Measurements from ENCODE around the gene CACNA1D.

The CACNA1D gene

GRCh38 chr3:53844262-53845102 is 350.1 kb downstream of the CACNA1D start:
- Histone ChIP-seq H3K27ac (no peak overlapping the region), H3K36me3 (ENCODE audit: insufficient read depth, low read length) (no peaks in the 10 kb centered on the region), H3K9me3 (ENCODE audit: low read depth, low read length) (no peaks in the 10 kb centered on the region), H3K9ac (ENCODE audit: insufficient read length) (no peak overlapping the region), H3K4me3 (no peak overlapping the region)
- no peak for TF ChIP-seq EZH2 (IDR thresholded peaks at IDR 0.05)
- no peak for TF ChIP-seq FOXP2 (optimal IDR thresholded peaks at IDR 0.05; ENCODE audit: control extremely low read depth, extremely low read length, insufficient read depth)
- no peak for TF ChIP-seq POLR2AphosphoS5 (IDR thresholded peaks at IDR 0.05; ENCODE audit: borderline replicate concordance, low read depth, low read length)
- no peak for DNase-seq (ENCODE audit: low read depth, low spot score)

GRCh38 chr3:53845103-53845880 is 350.9 kb downstream of the CACNA1D start:
- TF ChIP-seq POLR2AphosphoS5 (IDR thresholded peaks at IDR 0.05; ENCODE audit: borderline replicate concordance, low read depth, low read length) (no peak), FOXP2 (optimal IDR thresholded peaks at IDR 0.05; ENCODE audit: control extremely low read depth, extremely low read length, insufficient read depth) (no peak), EZH2 (IDR thresholded peaks at IDR 0.05) (no peak)
- Histone ChIP-seq H3K4me3 (no peak overlapping the region), H3K9me3 (ENCODE audit: low read depth, low read length) (no peaks in the 10 kb centered on the region), H3K36me3 (ENCODE audit: insufficient read depth, low read length) (no peaks in the 10 kb centered on the region), H3K27ac (no peak overlapping the region), H3K9ac (ENCODE audit: insufficient read length) (no peak overlapping the region)
- no peak for DNase-seq (ENCODE audit: low read depth, low spot score)

GRCh38 chr3:53845881-53846133 is 351.4 kb downstream of the CACNA1D start:
- Histone ChIP-seq H3K9me3 (ENCODE audit: low read depth, low read length) (no peaks in the 10 kb centered on the region), H3K4me3 (no peak overlapping the region), H3K9ac (ENCODE audit: insufficient read length) (no peak overlapping the region), H3K27ac (no peak overlapping the region), H3K36me3 (ENCODE audit: insufficient read depth, low read length) (no peaks in the 10 kb centered on the region)
- TF ChIP-seq FOXP2 (optimal IDR thresholded peaks at IDR 0.05; ENCODE audit: control extremely low read depth, extremely low read length, insufficient read depth) (no peak), POLR2AphosphoS5 (IDR thresholded peaks at IDR 0.05; ENCODE audit: borderline replicate concordance, low read depth, low read length) (no peak), EZH2 (IDR thresholded peaks at IDR 0.05) (no peak)
- no peak for DNase-seq (ENCODE audit: low read depth, low spot score)

GRCh38 chr3:53846134-53846850 is 351.9 kb downstream of the CACNA1D start, which contains the start of the genes CHDH and IL17RB:
Gene CHDH, minus strand, starts transcription at chr3:53846419. Its CDS starts 22,411 bp downstream, at chr3:53824008.
Gene IL17RB, plus strand, starts transcription at chr3:53846568. Its CDS starts 21 bp downstream, at chr3:53846589.
- H3K27ac ChIP-seq, result no peak within 1 kb of the TSS
- no peak for DNase-seq (ENCODE audit: low read depth, low spot score)
- no peaks in the 10 kb centered on the region for H3K9me3 ChIP-seq (ENCODE audit: low read depth, low read length)
- H3K36me3 ChIP-seq (ENCODE audit: insufficient read depth, low read length), result no peaks in the 10 kb centered on the region
- TF ChIP-seq EZH2 (IDR thresholded peaks at IDR 0.05) (no peak), FOXP2 (optimal IDR thresholded peaks at IDR 0.05; ENCODE audit: control extremely low read depth, extremely low read length, insufficient read depth) (no peak), POLR2AphosphoS5 (IDR thresholded peaks at IDR 0.05; ENCODE audit: borderline replicate concordance, low read depth, low read length) (no peak)
- H3K4me3 ChIP-seq, result no peak within 1 kb of the TSS; the same call in 1 of the 2 replicates
- H3K9ac ChIP-seq (ENCODE audit: insufficient read length), result no peak within 1 kb of the TSS

GRCh38 chr3:53846851-53847155 is 352.4 kb downstream of the CACNA1D start:
- Histone ChIP-seq H3K36me3 (ENCODE audit: insufficient read depth, low read length) (no peaks in the 10 kb centered on the region), H3K9me3 (ENCODE audit: low read depth, low read length) (no peaks in the 10 kb centered on the region), H3K4me3 (no peak overlapping the region), H3K27ac (no peak overlapping the region), H3K9ac (ENCODE audit: insufficient read length) (no peak overlapping the region)
- no peak for TF ChIP-seq POLR2AphosphoS5 (IDR thresholded peaks at IDR 0.05; ENCODE audit: borderline replicate concordance, low read depth, low read length)
- TF ChIP-seq EZH2 (IDR thresholded peaks at IDR 0.05), result no peak
- TF ChIP-seq FOXP2 (optimal IDR thresholded peaks at IDR 0.05; ENCODE audit: control extremely low read depth, extremely low read length, insufficient read depth), result no peak
- no peak for DNase-seq (ENCODE audit: low read depth, low spot score)

GRCh38 chr3:53849916-53850315 is 355.5 kb downstream of the CACNA1D start:
- TF ChIP-seq FOXP2 (optimal IDR thresholded peaks at IDR 0.05; ENCODE audit: control extremely low read depth, extremely low read length, insufficient read depth), result no peak
- TF ChIP-seq EZH2 (IDR thresholded peaks at IDR 0.05), result no peak
- TF ChIP-seq POLR2AphosphoS5 (IDR thresholded peaks at IDR 0.05; ENCODE audit: borderline replicate concordance, low read depth, low read length), result no peak
- Histone ChIP-seq H3K27ac (no peak overlapping the region), H3K9me3 (ENCODE audit: low read depth, low read length) (no peaks in the 10 kb centered on the region), H3K9ac (ENCODE audit: insufficient read length) (no peak overlapping the region), H3K4me3 (no peak overlapping the region), H3K36me3 (ENCODE audit: insufficient read depth, low read length) (no peaks in the 10 kb centered on the region)
- no peak for DNase-seq (ENCODE audit: low read depth, low spot score)

GRCh38 chr3:53850895-53851294 is 356.5 kb downstream of the CACNA1D start:
- DNase-seq (ENCODE audit: low read depth, low spot score), result no peak
- Histone ChIP-seq H3K27ac (no peak overlapping the region), H3K9me3 (ENCODE audit: low read depth, low read length) (no peaks in the 10 kb centered on the region), H3K36me3 (ENCODE audit: insufficient read depth, low read length) (no peaks in the 10 kb centered on the region), H3K4me3 (no peak overlapping the region), H3K9ac (ENCODE audit: insufficient read length) (no peak overlapping the region)
- TF ChIP-seq POLR2AphosphoS5 (IDR thresholded peaks at IDR 0.05; ENCODE audit: borderline replicate concordance, low read depth, low read length) (no peak), EZH2 (IDR thresholded peaks at IDR 0.05) (no peak), FOXP2 (optimal IDR thresholded peaks at IDR 0.05; ENCODE audit: control extremely low read depth, extremely low read length, insufficient read depth) (no peak)

GRCh38 chr3:53856964-53857363 is 362.6 kb downstream of the CACNA1D start:
- TF ChIP-seq FOXP2 (optimal IDR thresholded peaks at IDR 0.05; ENCODE audit: control extremely low read depth, extremely low read length, insufficient read depth), result no peak
- Histone ChIP-seq H3K27ac (no peak overlapping the region), H3K9me3 (ENCODE audit: low read depth, low read length) (no peaks in the 10 kb centered on the region), H3K4me3 (no peak overlapping the region), H3K9ac (ENCODE audit: insufficient read length) (no peak overlapping the region), H3K36me3 (ENCODE audit: insufficient read depth, low read length) (no peaks in the 10 kb centered on the region)
- DNase-seq (ENCODE audit: low read depth, low spot score), result no peak
